HG03439 (cell line): ENCODE measurements around the gene NAXD.
"Not testable (repeated sequence)": the region's sequence is repeated elsewhere in the genome, so short reads cannot be mapped to it uniquely, and the experiment has no call there.

Experiments used
- ATAC-seq: cut with Tn5 transposase; IDR thresholded peaks from one replicate; pipeline ENCODE4 v1.9.1; 2021; ENCODE audit warnings: mild to moderate bottlenecking, moderate library complexity; ENCODE audit not compliant: unreplicated experiment

Gene NAXD

GRCh38 chr13:110627761-110628476 is 12.6 kb downstream of the NAXD start:
- ATAC-seq = no peak

- no peak for ATAC-seq
Observed at GRCh38 chr13:110628477-110628793, 13.1 kb downstream of the NAXD start.

GRCh38 chr13:110628952-110629701 is 13.8 kb downstream of the NAXD start:
- no peak for ATAC-seq

- no peak for ATAC-seq
Observed at GRCh38 chr13:110629735-110630134, 14.4 kb downstream of the NAXD start.

GRCh38 chr13:110630566-110631119 is 15.3 kb downstream of the NAXD start:
- ATAC-seq = no peak

GRCh38 chr13:110632255-110632654 is 16.9 kb downstream of the NAXD start:
- ATAC-seq = not testable (repeated sequence)

GRCh38 chr13:110633776-110634175 is 18.4 kb downstream of the NAXD start:
- ATAC-seq = no peak

GRCh38 chr13:110634558-110634957 is 19.2 kb downstream of the NAXD start:
- no peak for ATAC-seq

- no peak for ATAC-seq
Observed at GRCh38 chr13:110635405-110636002, 20.2 kb downstream of the NAXD start.

- ATAC-seq = no peak
Observed at GRCh38 chr13:110636053-110636475, 20.7 kb downstream of the NAXD start.

GRCh38 chr13:110636701-110637201 is 21.4 kb downstream of the NAXD start:
- no peak for ATAC-seq

GRCh38 chr13:110637275-110637674 is 21.9 kb downstream of the NAXD start:
- no peak for ATAC-seq

- ATAC-seq = no peak
Observed at GRCh38 chr13:110637747-110638146, 22.4 kb downstream of the NAXD start.

GRCh38 chr13:110638257-110638656 is 22.9 kb downstream of the NAXD start:
- ATAC-seq = no peak

- no peak for ATAC-seq
Observed at GRCh38 chr13:110638814-110639806, 23.8 kb downstream of the NAXD start.

- ATAC-seq = no peak
Observed at GRCh38 chr13:110639935-110640334, 24.6 kb downstream of the NAXD start.

GRCh38 chr13:110640591-110641029 is 25.3 kb downstream of the NAXD start:
- ATAC-seq = no peak

GRCh38 chr13:110641055-110642015 is 26.0 kb downstream of the NAXD start:
- no peak for ATAC-seq

GRCh38 chr13:110642291-110642981 is 27.1 kb downstream of the NAXD start:
- no peak for ATAC-seq
